Stimulated activated CD4-positive, alpha-beta T cell treated with anti-CD3 and anti-CD28 coated beads, Interleukin-2, amount 100 ng/mL, for 48 hours (primary cell): Measurements from ENCODE around the gene DNAJA4.
"Not testable (repeated sequence)": the region's sequence is repeated elsewhere in the genome, so short reads cannot be mapped to it uniquely, and the experiment has no call there.

Experiments
- DNase-seq, 2 donors: peaks; one replicate each; pipeline ENCODE4 v3.0.0-alpha.2; 2020

The DNAJA4 gene

DNA sequence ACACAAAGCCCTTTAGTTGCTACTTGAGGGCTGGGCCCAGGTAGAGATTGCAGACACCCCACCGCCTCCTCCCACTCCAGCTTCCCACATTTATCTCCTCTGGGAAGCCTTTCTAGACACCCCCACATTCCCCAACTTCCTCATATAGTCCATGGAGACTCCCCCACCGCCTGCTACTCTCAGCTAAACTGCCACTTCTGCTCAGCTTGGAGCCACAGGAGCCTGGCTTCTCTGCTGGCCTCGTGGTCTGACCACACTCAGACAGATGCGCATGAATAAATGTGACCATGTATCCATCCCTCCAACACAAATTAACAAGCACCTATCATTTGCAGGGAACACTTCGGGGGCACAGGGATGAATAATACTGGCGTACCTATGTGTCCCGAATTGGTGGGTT, 19.5 kb upstream of the DNAJA4 start:
- DNase-seq: no peak

DNA sequence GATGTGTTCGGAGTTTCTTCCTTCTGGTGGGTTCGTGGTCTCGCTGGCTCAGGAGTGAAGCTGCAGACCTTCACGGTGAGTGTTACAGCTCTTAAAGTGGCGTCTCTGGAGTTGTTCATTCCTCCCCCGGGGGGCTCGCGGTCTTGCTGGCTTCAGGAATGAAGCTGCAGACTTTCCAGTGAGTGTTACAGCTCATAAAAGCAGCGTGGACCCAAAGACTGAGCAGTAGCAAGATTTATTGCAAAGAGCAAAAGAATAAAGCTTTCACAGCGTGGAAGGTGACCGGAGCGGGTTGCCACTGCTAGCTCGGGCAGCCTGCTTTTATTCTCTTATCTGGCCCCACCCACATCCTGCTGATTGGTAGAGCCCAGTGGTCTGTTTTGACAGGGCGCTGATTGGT, 19.0 kb upstream of the DNAJA4 start:
- DNase-seq: not testable (repeated sequence)

DNA sequence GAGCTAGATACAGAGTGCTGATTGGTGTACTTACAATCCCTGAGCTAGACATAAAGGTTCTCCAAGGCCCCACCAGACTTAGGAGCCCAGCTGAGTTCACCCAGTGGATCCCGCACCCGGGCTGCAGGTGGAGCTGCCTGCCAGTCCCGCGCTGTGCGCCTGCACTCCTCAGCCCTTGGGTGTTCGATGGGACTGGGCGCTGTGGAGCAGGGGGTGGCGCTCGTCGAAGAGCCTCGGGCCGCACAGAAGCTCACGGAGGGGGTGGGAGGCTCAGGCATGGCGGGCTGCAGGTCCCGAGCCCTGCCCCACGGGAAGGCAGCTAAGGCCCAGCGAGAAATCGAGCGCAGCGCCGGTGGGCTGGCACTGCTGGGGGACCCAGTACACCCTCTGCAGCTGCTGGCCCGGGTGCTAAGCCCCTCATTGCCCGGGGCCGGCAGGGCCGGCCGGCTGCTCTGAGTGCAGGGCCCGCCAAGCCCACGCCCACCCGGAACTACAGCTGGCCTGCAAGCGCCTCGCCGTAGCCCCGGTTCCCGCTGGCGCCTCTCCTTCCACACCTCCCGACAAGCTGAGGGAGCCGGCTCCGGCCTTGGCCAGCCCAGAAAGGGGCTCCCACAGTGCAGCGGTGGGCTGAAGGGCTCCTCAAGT, 18.3 kb upstream of the DNAJA4 start:
- DNase-seq: not testable (repeated sequence)

DNA sequence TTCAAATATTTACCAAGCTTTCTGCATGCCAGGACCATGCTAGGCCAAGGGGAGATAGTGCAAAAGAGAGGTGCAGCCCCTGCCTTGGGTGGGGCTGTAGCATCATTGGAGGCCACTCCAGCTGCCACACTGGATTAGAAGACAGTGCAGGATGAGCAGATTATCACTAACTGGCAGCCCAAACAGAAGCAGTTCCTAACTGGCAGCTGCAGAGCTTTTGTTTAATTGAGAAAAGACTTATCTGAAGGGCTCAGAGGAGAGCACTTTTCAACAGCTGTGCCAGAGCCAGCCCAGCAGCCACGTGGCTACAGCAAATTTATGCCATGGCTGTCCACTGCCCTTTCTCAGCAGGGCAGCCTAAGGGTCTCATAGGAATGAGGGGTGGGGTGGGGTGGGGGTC, 16.5 kb upstream of the DNAJA4 start:
- DNase-seq: no peak

DNA sequence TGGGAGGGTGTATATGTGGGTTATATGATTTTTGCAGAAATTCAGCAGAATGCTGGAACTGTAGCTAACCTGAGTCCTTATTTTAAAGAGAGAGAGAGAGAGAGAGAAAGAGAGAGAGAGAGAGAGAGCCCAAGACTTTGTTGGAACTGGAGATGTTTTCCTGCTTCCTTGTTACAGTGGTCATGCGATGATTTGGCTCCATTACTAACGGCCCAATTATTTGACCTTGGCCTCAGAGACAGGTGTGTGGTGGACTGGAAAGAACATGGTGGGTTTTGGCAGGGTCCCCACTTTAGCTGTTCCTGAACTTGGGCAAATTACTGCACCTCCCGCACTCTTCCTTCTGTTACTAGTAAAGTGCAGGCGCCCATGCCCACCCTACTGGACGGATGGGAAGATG, 15.2 kb upstream of the DNAJA4 start:
- no peak for DNase-seq

DNA sequence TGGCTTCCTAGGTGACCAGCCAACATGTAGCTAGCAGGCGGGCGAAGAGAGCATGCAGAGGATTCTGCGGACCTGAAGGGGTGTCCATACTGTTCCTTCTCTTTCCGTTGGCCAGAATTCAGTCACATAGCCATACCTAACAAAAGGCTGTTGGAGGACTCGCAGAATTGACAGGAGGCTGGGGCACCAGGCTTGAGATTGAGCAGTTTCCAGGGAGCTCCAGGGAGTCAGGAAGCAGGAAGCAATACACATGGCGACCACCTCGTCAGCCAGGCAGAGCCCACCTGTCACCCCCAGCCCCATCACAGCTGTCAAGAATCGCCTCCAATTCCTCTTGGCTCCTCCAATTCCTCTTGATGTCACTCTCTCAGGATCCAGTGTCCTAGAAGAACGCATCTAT, 13.2 kb upstream of the DNAJA4 start:
- no peak for DNase-seq

DNA sequence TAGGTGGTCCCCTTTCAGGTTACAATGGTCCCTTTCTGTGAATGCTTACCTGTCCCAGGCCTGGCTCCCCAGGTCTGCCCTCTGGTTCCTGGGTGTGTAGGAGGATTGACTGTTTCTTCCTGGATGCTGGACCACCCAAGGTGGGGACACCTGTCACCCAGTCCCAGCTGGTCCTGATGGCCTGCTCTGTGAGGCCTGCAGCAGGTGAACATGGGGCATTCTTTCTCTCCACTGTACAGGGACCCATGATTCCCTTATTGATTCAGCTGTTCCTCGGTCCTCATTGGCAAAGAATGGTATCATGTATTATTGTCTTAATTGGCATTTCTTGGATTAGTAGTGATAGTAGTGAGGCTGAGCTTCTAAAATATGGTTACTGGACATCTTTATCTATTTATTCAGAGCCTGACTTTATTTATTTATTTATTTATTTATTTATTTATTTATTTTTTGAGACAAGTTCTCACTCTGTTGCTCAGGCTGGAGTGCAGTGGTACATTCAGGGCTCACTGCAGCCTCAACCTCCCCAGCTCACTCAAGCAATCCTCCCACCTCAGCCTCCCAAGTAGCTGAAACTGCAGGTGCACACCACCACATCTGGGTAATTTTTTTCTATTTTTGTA, 8.8 kb upstream of the DNAJA4 start:
- DNase-seq: no peak

DNA sequence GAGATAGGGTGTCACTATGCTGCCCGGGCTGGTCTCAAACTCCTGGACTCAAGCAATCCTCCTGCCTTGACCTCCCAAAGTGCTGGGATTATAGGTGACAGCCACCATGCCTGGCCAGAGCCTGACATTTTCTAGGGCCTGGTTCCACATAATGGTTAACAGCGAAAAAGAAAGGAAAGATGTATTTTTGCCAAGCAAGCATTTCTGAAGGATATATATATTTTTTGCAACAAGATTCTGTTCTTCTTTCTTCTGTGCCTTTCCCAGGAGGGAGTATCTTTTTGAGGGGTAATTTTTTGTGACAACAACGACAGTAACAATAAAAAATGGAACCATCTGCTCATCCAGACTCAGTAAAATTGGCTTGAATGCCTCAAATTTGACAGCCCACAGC, 8.3 kb upstream of the DNAJA4 start:
- no peak for DNase-seq

DNA sequence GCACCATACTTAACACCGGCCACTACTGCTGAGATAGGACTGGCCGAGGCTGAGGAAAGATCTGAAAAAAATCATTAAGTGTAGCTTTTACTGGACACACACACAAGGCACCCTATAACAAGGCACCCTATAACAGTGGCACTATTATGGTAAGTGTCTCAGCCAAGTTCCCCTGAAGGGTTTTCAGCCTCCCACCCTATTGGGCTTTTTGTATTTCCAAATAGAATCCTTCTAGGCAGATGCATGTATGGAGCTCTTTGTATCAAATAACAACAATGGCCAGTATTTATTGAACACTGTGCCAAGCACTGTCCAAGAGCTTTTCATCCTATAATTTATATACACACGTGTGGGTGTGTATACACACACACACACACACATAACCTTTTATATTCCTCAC, 6.7 kb upstream of the DNAJA4 start:
- no peak for DNase-seq

DNA sequence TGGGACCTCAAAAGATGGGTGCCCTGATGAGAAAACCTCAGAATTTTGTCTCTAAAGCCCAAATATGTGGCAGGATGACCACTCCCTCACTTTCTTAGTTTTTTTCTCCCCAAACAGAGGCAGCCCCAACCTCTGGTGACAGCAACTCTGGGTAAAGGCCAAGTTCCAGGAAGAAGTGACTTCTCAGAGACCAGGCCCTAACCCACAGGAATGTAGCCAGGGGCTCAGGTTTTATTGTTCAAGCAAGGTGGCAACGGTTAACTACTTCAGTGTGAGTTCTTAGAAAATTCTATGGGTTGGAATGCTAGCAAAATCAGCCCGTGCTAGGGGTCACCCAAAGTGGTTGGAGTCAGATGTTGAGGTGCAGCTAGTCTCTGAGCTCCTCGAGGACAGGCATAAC, 5.1 kb upstream of the DNAJA4 start:
- DNase-seq: no peak

DNA sequence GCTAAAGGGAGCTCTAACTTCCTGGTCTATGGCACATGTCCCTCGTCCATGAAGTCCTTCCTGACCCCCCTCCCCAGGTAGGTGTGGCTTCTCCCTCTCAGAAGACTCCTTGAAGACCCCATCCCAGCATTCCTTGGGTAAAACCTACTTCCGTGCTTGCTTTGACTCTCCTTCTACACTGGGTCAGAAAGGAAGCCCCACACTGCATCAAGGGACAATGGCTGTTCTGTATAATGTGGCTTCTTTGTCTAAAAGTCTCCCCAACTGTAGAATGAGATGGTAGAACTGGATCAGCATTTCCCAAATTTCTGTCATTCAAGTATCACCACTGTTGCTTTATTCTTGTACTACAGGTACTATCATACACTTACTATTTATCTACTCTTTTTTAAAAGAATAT, 3.9 kb upstream of the DNAJA4 start:
- no peak for DNase-seq

DNA sequence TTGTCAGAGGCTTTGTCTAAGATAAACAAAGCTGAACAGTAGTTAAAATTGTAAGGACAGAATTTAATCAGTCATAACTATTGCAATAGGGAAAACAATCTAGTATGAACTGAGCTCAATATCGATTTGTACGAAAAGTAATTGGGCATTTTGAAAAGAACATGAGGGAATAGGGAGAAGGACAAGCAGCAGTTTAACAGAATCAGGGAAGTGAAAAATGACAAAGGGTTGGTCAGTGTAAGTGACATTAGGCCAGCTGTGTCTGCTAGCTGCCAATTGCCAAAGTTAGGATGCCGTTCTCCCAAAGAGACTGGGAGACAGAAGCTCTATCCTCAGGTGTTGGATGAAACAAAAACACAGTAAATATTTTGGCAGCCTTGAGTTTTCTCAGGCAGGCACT, 3.3 kb upstream of the DNAJA4 start:
- no peak for DNase-seq

DNA sequence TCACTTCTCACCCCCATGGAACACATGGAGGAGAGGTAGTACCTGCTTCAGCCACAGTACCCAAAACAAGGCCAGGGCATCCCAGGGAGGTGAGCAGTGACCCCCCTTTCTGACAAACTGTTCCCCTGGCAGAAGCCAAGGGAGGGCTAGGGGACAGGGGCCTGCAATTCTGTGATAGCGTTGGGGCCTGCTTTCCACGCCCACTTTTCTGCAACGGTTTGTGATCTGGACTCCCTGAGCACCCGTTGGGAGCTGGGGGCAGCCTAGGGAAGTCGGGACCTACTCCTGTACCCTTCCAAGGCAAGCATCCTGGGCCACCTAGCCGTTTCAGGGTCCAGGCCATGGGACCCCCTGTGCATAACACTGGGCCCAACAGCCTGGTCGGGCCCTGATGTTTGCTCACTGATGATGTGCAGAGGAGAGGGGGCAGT, 996 bp upstream of the DNAJA4 start:
- no peak for DNase-seq

DNA sequence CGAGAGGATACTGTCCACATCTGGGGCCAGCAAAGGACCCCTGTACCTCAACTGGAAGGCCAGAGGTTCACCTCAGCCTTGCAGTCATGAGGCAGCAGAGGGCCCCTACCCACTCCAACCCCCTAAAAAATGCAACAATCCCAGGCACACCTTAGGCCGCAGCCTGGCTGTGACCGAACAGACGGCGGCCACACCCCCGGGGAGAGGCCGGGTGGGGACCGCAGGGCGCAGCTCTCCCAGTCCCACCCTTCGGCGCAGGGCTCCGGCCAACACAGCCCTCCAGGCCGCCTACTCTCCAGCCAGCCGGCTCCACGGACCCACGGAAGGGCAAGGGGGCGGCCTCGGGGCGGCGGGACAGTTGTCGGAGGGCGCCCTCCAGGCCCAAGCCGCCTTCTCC, 457 bp upstream of the DNAJA4 start:
- DNase-seq: no peak

DNA sequence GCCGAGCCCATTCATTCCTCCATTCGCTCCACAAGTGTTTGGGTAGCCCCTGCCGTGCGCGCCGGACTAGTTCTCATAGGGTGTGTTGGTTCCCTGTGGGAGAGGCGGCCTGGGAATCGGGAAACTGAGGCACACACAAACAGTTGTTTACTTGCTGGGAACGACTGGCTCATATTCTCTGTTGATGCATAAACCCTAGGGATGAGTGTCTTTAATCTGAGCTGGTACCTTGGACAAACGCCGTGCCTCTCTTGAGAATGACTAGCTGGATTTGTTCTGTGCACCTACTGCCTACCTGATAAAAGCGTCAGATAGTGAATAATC, 737 bp downstream of the DNAJA4 start:
- DNase-seq: no peak

DNA sequence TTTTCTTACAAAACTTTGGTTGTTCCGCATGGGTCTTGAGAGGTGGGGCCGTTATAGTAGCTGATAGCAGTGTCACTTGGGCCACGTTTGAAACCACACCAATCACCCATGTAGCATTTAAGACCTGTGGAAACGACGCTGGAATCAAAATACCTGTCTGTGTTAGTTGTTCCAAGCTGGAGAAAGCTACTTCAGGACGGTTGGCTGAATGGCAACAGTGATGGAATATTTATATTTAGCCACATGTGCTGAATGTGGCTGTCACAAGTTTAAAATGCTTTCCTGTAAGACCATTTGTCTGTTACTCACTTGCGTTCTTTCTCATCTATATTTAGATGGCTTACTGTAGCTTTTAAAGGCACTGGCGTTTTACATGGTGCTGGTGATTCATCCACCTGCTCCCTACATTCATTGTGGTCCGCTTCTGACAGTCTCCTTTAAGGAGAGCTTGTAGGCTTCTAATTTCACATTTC, 1.4 kb downstream of the DNAJA4 start:
- DNase-seq: no peak

DNA sequence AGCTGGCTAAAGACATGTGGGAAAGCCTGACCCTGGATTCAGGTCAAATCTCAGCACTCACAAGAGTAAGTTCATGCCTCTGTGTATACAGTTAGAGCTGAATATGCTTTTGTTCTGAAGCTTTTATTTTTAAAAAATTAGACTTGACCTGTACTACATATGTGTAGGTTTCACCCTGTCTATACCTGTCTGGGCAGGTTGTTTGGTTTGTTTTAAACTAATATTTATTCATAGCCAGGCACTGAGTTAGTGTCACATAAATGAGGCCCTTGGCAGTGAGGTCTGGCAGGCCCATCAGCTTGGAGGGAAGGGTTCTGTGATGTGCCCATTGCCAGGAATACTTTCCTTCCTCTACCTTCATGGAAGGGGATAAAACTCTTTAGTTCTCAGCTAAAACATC, 1.9 kb downstream of the DNAJA4 start:
- no peak for DNase-seq

DNA sequence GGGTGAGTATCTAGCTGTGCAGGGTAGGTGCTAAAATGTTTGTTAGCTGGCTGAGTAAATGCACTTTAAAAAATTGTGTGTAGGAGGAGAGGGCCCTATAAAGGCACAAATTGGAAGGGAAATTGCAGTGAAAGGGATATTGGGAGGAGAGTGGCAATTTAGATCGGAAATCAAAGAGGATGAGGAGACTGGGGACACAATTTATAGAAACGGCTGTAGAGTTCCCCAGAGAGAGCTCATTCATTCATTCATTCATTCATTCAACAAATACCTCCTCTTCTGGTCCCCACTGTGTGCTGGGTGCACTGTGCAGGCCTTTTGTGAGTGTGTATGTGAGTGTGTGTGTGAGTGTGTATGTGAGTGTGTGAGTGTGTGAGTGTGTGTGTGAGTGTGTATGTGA, 2.4 kb downstream of the DNAJA4 start:
- DNase-seq: no peak

DNA sequence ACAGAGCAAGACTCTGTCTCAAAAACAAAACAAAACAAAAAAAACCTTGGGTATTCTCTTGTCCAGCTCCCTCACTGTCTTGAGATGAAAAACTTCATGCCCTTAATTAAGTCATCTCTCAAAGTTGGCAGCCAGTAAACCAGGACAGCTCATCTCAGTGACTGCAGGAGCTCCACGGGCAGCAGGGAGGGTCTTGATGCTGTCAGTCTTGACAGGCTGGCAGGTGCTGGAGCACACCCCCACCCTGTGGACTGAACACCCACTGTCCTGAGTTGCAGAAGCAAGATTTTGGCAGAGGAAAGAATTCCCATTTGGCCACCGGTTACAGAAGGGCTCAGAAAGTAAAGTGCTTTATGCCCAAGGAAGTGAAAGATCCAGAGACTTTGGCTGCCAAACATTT, 8.0 kb downstream of the DNAJA4 start:
- DNase-seq: no peak

DNA sequence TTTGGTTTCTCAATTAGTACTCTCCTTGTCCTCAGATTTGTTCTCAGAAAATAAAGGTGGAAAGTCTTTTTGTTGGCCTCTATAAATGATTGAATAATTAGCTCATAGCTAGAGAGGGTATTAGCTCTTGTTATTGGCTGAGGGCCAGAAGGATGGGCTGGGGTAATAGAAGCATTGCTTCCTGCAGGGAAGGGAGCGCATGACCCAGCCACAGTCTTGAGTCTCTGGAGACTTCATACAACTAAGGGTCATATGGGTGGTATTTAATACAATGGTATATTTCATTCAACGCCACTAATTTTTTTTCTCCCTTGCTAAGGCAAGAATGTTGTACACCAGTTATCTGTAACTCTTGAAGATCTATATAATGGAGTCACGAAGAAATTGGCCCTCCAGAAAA, 8.4 kb downstream of the DNAJA4 start:
- no peak for DNase-seq

DNA sequence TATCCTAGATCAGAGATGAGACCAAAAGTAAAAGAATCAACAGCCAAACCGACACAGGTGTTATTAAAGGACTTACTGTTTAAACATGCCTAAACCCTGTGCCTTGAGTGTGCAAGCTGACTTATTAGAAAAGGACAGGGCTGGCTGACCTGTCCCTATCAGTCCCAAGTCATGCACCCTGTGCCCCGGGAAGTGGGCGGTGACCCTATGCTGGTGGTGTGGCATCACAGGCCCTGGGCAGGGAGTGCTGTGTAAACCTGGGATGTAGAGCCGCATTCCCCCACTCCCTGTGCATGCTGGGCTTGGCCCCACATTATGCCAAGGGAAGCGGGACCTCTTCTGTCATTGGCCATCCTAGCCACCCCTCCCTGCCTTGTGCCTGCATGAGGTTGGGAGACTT, 10.6 kb downstream of the DNAJA4 start:
- no peak for DNase-seq

DNA sequence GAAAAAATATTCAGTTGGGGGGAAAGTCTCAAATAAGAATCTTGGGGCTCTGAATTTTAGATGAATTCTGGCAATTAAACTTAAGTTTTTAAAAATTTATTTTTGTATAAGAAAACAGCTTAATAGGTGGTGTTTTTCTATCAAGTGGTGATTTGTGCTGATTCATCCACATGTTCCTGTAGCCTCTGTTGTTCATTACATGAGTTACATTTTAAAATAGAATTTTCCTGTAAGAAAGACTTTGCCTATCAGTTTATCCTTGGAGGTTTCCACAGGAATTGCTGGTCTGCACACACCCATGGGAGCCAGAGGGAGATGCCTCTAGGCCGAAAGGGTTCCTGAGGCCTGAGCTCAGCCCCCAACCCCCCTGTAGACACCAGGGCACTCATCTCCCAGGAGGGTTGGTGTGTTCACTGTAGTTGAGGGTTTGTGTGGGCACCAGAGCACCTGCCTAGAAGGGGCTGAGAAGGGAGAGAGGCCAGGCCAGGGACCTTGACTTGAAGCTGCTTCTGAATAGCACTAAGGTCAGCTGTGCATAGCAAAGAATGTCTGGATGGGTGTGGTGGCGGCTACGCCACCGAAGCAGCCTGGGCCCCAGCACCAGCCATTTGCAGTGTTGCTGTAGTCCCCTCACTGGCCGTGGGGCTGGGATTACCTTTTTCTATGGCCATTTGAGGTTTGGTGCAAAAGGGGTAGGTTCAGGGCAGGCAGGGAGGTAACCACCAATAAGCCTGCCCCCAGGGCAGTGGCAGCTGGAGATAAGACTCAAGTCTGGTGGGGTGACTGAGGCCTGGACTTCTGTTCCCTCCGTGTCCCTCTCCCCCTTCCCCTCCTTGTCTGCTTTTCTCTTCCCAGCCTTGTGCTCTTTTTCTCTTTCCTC, 11.9 kb downstream of the DNAJA4 start:
- no peak for DNase-seq

DNA sequence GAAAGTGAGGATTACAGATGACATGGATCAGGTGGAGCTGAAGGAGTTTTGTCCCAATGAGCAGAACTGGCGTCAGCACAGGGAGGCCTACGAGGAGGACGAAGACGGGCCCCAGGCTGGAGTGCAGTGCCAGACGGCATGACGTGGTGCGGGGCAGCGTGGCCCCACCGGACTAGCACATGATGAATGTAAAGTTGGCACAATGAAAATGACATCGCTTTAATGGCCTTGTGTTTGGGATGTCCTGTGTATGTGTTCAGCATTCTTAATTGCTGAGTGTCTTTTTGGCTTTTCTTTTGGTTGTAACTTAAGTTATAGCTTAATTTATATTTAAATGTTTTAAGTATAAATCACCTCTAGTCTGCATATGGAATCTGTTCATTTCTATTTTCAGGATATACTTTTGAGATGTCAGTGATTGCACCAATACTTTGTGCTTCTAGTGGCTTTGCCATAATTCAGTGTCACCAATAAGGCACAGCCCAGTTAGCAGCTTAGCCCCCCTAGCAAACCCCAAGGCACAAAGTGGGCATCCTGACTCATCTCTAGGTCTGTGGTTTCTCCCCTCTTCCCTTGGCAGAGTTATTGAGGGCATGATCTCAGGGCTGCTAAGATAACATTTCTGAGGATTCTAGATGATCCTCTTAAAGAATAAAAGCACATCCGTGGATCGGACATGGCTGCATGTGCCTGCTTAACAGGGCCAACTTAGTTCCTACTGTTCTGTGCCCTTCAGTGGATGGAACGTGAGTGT, 16.1 kb downstream of the DNAJA4 start:
- no peak for DNase-seq

DNA sequence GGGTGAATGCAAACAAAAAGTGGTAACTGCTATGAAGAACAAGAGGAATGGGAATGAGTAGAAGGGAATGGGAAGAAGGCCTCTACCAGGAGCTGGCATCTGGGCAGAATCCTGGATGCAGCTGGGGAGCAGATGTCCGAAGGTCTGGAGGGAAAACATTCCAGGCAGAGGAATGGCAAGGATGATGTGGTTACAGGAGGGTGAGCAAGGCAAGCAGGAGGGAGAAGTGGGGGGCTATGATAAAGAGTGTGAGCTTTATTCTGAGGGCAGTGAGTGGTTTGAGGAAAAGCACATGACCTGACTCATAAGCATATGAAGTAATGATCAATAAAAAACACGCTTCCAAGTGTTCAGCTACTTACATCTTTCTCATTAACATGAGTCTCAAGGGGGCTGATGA, 18.0 kb downstream of the DNAJA4 start:
- no peak for DNase-seq
